H1 (cell line): ENCODE data around the gene FAM186B. TPM values are rescaled to one million over a fixed set of nuclear protein-coding genes. Genes with fewer than 3 reads are reported as not detected.

Experiments used
- ASH2L ChIP-seq: fragments of 200-600, 300-600 bp; sonication (generic); IDR thresholded peaks from one replicate; pipeline ENCODE4 v1.7.1; 2017; ENCODE audit warnings: low read length
- BACH1 ChIP-seq: IDR thresholded peaks from 2 replicates; pipeline ENCODE4 v1.6.1; 2012; ENCODE audit warnings: low read length, improper control_type of control experiment
- EZH2 ChIP-seq: fragments of 200-600 bp; sonication (generic); IDR thresholded peaks from 2 replicates; pipeline ENCODE4 v1.7.1; 2012; ENCODE audit warnings: low read depth, mild to moderate bottlenecking, moderate library complexity, low read length, inconsistent platforms; ENCODE audit not compliant: severe bottlenecking
- KDM1A ChIP-seq: fragments of 200-600, 300-600 bp; sonication (generic); IDR thresholded peaks from 2 replicates; pipeline ENCODE4 v1.7.1; 2016; ENCODE audit warnings: mild to moderate bottlenecking, low read length, borderline replicate concordance
- KDM4A ChIP-seq: IDR thresholded peaks from one replicate; pipeline ENCODE4 v1.7.1; 2012; ENCODE audit warnings: low read depth, mild to moderate bottlenecking, moderate library complexity, low read length, inconsistent platforms; ENCODE audit not compliant: severe bottlenecking
- NANOG ChIP-seq: IDR thresholded peaks from 2 replicates; pipeline ENCODE4 v1.6.1; 2011; ENCODE audit warnings: low read length, low read depth, mild to moderate bottlenecking, inconsistent platforms; ENCODE audit not compliant: insufficient read depth, poor library complexity, severe bottlenecking
- PHF8 ChIP-seq: fragments of 200-600 bp; sonication (generic); conservative IDR thresholded peaks from 2 replicates; pipeline ENCODE4 v1.7.1; 2012; ENCODE audit warnings: low read depth, mild to moderate bottlenecking, inconsistent platforms, low read length, moderate library complexity
- POLR2AphosphoS5 ChIP-seq: IDR thresholded peaks from 2 replicates; pipeline ENCODE4 v1.6.1; 2011; ENCODE audit warnings: low read depth, low read length
- RFX5 ChIP-seq: IDR thresholded peaks from 2 replicates; pipeline ENCODE4 v1.6.1; 2011; ENCODE audit warnings: low read depth, low read length, improper control_type of control experiment, borderline replicate concordance
- SIX5 ChIP-seq: IDR thresholded peaks from 2 replicates; pipeline ENCODE4 v1.6.1; 2011; ENCODE audit warnings: mild to moderate bottlenecking, low read depth, low read length
- YY1 ChIP-seq: IDR thresholded peaks from 2 replicates; pipeline ENCODE4 v1.6.1; 2011; ENCODE audit warnings: low read depth, mild to moderate bottlenecking, low read length
- polyA plus RNA-seq, 7 experiments: library from polyadenylated mRNA; depleted of rRNA in 3 of 7; stranded (reverse) in 5 of 7; unstranded in 2 of 7; fragments of >200 nt in 5 of 7; fragments of 200-250 nt in 2 of 7; gene quantifications; 1 replicate in 5 of 7; 2 replicates in 1 of 7; 4 replicates in 1 of 7; pipeline versions ENCODE4 v1.2.1 to v1.2.3, GENCODE V29; 2011 to 2013; ENCODE audit warnings: missing spikeins in 2 of 7, mixed read lengths in 2 of 7
- total RNA-seq: library from RNA; stranded (reverse); fragmentation: NEBNext Ultra II Directional; extraction: Animal tissue kit (Norgen Biotek cat#: 25700); gene quantifications from 2 replicates; pipeline ENCODE4 v1.2.1, GENCODE V29; 2021
- TF ChIP-seq, protein P1 (sequence below): IDR thresholded peaks from 2 replicates; pipeline ENCODE4 v1.6.1; 2012; ENCODE audit warnings: inconsistent platforms
- TF ChIP-seq, protein P2 (sequence below): IDR thresholded peaks from 2 replicates; pipeline ENCODE4 v1.6.1; 2012; ENCODE audit warnings: inconsistent platforms

The FAM186B gene
- total and polyA plus RNA-seq, 2 of the 8 experiments (the other 6 are each of a cell fraction or from before 2014, with no cell fraction given): 0.12 to 0.73 TPM

DNA sequence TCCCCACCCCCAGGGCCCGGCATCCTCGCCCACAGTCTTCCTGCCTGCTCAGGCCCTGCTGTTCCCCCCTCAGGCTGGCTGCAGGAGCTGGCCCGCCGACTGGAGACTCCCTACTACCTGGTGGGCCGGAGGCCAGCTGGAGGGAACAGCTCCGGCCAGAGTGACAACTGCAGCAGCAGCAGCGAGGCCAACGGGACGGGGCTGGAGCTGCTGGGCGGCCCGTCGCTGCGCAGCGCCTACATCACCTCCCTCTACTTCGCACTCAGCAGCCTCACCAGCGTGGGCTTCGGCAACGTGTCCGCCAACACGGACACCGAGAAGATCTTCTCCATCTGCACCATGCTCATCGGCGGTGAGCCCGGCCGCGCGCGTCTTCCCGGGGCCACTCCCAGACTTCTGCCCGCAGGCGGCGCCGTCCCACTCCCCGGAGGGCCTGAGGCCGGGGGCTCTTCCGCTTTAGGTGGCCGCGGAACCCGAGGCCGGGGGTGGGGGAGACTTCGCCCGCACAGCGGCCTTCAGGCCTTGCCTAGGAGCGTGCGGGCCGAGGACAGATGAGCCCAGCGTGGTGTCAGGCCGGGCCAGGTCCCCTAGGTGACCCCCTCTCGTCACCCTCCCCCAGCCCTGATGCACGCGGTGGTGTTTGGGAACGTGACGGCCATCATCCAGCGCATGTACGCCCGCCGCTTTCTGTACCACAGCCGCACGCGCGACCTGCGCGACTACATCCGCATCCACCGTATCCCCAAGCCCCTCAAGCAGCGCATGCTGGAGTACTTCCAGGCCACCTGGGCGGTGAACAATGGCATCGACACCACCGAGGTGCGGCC, 56.4 kb downstream of the FAM186B start (continued):
- TF ChIP-seq PHF8: peak; percentile 44; the same call in 1 of the 2 replicates
- no peak for TF ChIP-seq NANOG
- peak; percentile 18; the same call in 1 of the 2 replicates for TF ChIP-seq YY1
- no peak for TF ChIP-seq POLR2AphosphoS5
- no peak for TF ChIP-seq RFX5
- peak; percentile 79 for TF ChIP-seq KDM4A
- peak; percentile 66 for TF ChIP-seq EZH2
- TF ChIP-seq SIX5: no peak
- 0 out of 2 replicates have a peak, but pooled peaks have one; percentile 6 for TF ChIP-seq KDM1A
- peak; percentile 32 for TF ChIP-seq ASH2L
- TF ChIP-seq, protein P1, sequence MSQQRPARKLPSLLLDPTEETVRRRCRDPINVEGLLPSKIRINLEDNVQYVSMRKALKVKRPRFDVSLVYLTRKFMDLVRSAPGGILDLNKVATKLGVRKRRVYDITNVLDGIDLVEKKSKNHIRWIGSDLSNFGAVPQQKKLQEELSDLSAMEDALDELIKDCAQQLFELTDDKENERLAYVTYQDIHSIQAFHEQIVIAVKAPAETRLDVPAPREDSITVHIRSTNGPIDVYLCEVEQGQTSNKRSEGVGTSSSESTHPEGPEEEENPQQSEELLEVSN: peak; percentile 71; the same call in 1 of the 2 replicates
- peak; percentile 2; the same call in 1 of the 2 replicates for TF ChIP-seq BACH1
- TF ChIP-seq, protein P2, sequence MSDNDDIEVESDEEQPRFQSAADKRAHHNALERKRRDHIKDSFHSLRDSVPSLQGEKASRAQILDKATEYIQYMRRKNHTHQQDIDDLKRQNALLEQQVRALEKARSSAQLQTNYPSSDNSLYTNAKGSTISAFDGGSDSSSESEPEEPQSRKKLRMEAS: peak; percentile 81; the same call in 1 of the 2 replicates
